GM10266 (cell line): ENCODE results near the gene BCAT1.
A peak's percentile ranks its signal among the peaks of the same experiment; 100 is the strongest.
"Not testable (repeated sequence)": the region's sequence is repeated elsewhere in the genome, so short reads cannot be mapped to it uniquely, and the experiment has no call there.

Source experiments
- DNase-seq: peaks from one replicate; pipeline ENCODE4 v3.0.0; 2012; ENCODE audit errors: extremely low spot score
- CTCF ChIP-seq: IDR thresholded peaks from 2 replicates; pipeline ENCODE4 v1.5.1; 2012; ENCODE audit warnings: mild to moderate bottlenecking, low read depth; ENCODE audit not compliant: control insufficient read depth, insufficient read depth; ENCODE audit errors: missing control alignments

The BCAT1 gene

DNA sequence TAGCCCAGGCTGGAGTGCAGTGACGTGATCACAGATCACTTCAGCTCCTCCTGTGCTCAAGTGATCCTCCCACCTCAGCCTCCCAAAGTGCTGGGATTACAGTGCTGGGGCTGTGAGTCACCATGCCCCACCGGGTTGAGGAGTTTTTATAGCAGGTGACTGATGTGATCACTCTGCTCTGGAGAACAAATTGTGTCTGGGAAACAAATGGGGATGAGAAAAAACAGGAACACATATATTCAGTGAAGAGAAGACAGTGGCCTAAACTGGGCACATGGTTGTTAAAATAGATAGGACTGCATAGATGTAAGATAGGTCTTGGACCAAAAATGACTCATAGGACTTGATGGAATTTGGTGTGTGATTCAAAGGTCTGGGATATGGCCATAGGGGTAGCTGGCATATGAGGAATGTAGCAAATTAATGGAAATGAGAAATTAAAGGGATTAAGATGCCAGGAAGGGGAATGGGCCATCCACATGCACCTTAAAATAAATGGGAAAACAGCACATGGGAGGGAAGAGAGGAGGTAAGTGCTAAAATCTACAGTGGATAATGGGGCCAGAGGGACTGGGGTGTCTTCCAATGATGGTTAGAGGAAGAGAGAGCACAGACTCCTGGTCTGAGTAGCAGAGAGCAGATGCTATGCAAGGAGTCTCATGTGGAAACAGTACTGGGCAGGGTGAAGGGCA, 11.2 kb downstream of the BCAT1 start:
- no peak for TF ChIP-seq CTCF

DNA sequence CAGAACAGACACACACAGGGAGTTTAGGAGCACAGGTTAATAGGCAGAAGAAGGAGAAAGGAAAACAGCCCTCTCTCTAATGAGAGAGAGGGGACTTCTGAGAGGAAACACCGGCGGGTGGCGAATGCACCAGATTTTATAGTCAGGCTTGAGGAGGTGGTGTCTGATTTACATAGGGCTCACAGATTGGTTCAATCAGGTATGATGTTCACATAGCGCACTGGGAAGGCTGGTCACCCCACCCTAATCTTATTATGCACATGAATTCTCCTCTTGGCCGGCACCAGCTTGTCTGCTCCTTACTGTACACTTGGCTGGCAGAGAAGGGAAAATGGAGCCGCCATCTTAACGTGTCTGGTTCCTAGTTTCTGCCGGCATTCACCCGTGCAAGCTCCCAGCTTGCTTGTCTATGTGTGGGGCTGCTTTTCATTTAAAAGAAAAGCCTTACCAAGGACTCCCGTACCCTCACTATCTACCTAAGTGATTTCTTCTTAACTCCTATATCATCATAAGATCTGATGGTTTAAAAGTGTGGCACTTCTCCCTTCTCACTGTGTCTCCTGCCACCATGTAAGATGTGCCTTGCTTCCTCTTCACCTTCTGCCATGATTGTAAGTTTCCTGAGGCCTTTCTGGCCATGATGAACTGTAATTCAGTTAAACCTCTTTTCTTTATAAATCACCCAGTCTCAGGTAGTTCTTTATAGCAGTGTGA, 15.1 kb downstream of the BCAT1 start:
- TF ChIP-seq CTCF, result no peak
- no peak for DNase-seq

More for the DNA sequence above, 11.2 kb downstream of the BCAT1 start:
- no peak for DNase-seq

- peak; percentile 56 for DNase-seq
- no peak for TF ChIP-seq CTCF
These were observed 17.1 kb downstream of the BCAT1 start for GRCh38 chr12:24931666-24932405.

DNA sequence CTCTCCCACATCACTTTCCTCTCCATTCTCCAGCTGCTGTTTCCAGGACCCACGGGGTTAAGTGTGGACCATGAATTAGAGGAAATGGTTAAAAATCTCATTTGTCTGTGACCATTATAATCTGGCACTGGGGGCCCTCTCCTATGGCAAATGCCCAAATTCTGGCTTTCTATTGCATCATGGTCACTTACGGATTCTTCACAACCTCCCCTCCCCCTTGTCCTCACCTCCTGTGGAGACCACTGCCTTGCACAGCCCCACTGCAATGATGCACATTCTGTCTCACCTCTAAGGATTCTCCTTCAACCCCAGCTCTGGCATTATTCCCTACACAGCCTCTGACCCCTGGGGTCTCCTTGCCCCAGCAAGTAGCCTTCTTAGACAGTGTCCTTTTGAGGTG, 18.9 kb downstream of the BCAT1 start:
- TF ChIP-seq CTCF, result no peak

DNA sequence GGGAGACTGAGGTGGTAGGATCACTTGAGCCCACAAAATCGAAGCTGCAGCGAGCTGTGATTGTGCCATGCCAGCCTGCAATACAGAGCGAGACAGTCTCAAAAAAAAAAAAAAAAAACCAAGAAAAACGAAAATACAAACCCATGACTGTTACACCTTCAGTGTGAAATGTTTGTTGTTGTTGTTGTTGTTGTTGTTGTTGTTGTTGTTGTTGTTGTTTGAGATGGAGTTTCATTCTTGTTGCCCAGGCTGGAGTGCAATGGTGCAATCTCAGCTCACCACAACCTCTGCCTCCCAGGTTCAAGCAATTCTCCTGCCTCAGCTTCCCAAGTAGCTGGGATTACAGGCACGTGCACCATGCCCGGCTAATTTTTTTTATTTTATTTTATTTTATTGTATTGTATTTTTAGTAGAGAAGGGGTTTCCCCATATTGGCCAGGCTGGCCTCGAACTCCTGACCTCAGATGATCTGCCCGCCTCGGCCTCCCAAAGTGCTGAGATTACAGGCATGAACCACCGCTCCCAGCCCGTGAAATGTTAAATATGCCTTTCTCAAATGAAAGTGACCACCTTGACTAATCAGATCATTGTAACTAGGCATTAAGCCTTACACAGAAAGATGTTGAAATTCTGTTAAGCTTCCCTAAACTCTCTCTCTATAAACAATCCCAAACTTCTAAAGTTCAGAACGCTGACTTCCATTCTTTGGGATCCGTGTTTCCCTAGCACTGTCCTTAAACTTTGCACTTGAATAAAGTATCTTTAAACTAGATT, 20.2 kb downstream of the BCAT1 start:
- not testable (repeated sequence) for DNase-seq

More for the DNA sequence above, 18.9 kb downstream of the BCAT1 start:
- no peak for DNase-seq

DNA sequence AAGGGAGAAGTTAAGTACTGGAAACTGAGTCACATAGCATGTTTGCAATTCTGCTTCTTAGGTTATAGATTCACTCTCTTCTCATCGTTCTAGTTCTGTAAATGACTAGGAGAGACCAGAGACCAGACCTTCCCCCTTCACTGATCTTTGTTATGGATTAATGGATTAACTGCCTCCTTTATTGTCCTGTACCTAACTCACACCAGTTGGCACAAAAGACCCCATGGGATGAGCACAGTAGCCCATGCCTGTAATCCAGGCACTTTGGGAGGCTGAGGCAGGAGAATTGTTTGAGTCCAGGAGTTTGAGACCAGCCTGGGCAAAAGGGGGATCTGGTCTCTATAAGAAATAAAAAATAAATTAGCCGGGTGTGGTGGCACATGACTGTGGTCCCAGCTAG, 20.8 kb downstream of the BCAT1 start:
- no peak for DNase-seq
- no peak for TF ChIP-seq CTCF

- DNase-seq, result not testable (repeated sequence)
These were observed 22.8 kb downstream of the BCAT1 start for GRCh38 chr12:24926080-24926479.
